Stimulated activated CD8-positive, alpha-beta memory T cell treated with anti-CD3 and anti-CD28 coated beads, Interleukin-15, amount 100 ng/mL, for 48 hours (primary cell): ENCODE measurements around the gene SLC22A15.
"Not testable (repeated sequence)": the region's sequence is repeated elsewhere in the genome, so short reads cannot be mapped to it uniquely, and the experiment has no call there.

Source experiments
- DNase-seq, 2 donors: peaks; one replicate each; pipeline ENCODE4 v3.0.0-alpha.2; 2020; ENCODE audit warnings: low read depth in 2 of 2

SLC22A15 gene

GRCh38 chr1:115980998-115981993 is 5.0 kb downstream of the SLC22A15 start:
- no peak for DNase-seq

GRCh38 chr1:115982400-115982799 is 6.1 kb downstream of the SLC22A15 start:
- no peak for DNase-seq

- no peak for DNase-seq
Measured at GRCh38 chr1:115983584-115983983, 7.3 kb downstream of the SLC22A15 start.

- DNase-seq, result no peak
Measured at GRCh38 chr1:115987623-115988022, 11.3 kb downstream of the SLC22A15 start.

- DNase-seq, result no peak
Measured at GRCh38 chr1:115988953-115989352, 12.6 kb downstream of the SLC22A15 start.

- no peak for DNase-seq
Measured at GRCh38 chr1:115989699-115990098, 13.4 kb downstream of the SLC22A15 start.

GRCh38 chr1:115991909-115992308 is 15.6 kb downstream of the SLC22A15 start:
- DNase-seq, result no peak

- not testable (repeated sequence) for DNase-seq
Measured at GRCh38 chr1:115997921-115998320, 21.6 kb downstream of the SLC22A15 start.

GRCh38 chr1:116001739-116002487 is 25.6 kb downstream of the SLC22A15 start:
- no peak for DNase-seq

GRCh38 chr1:116002781-116003420 is 26.6 kb downstream of the SLC22A15 start:
- no peak for DNase-seq

- no peak for DNase-seq
Measured at GRCh38 chr1:116003823-116004222, 27.5 kb downstream of the SLC22A15 start.

- DNase-seq, result no peak
Measured at GRCh38 chr1:116006486-116006964, 30.2 kb downstream of the SLC22A15 start.

- no peak for DNase-seq
Measured at GRCh38 chr1:116008656-116009390, 32.5 kb downstream of the SLC22A15 start.

- no peak for DNase-seq
Measured at GRCh38 chr1:116012716-116013115, 36.4 kb downstream of the SLC22A15 start.

GRCh38 chr1:116015679-116016078 is 39.4 kb downstream of the SLC22A15 start:
- DNase-seq, result no peak

GRCh38 chr1:116018007-116018406 is 41.7 kb downstream of the SLC22A15 start:
- DNase-seq, result no peak

- no peak for DNase-seq
Measured at GRCh38 chr1:116019653-116020253, 43.4 kb downstream of the SLC22A15 start.

GRCh38 chr1:116020668-116021272 is 44.5 kb downstream of the SLC22A15 start:
- peak; percentile 18 to 21 for DNase-seq

- DNase-seq, result no peak
Measured at GRCh38 chr1:116024626-116025025, 48.3 kb downstream of the SLC22A15 start.

GRCh38 chr1:116026631-116027030 is 50.3 kb downstream of the SLC22A15 start:
- no peak for DNase-seq
